ENCODE measurements around the gene JMJD1C. TPM values are rescaled to one million over a fixed set of nuclear protein-coding genes. Genes with fewer than 3 reads are reported as not detected.

The JMJD1C gene
- total RNA-seq, 1 experiment from 2014 or later = 180 TPM

DNA sequence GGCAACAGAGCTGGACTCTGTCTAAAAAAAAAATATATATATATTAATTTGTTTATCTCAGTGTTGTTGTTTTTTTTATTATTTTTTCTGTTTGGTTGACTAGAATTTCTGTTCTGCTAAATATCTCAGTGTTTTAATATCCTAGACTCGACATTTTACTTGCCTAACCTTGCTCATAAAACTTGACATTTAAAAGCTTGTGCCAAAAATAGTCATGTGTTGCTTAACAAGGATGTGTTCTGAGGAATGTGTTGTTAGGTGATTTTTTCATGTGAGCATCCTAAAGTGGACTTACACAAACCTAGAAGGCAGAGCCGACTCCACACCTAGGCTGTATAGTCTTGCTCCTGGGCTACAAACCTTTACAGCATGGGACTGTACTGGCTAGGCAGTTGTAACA is 309.5 kb downstream of the JMJD1C start (continued):
- TF ChIP-seq, protein P1, sequence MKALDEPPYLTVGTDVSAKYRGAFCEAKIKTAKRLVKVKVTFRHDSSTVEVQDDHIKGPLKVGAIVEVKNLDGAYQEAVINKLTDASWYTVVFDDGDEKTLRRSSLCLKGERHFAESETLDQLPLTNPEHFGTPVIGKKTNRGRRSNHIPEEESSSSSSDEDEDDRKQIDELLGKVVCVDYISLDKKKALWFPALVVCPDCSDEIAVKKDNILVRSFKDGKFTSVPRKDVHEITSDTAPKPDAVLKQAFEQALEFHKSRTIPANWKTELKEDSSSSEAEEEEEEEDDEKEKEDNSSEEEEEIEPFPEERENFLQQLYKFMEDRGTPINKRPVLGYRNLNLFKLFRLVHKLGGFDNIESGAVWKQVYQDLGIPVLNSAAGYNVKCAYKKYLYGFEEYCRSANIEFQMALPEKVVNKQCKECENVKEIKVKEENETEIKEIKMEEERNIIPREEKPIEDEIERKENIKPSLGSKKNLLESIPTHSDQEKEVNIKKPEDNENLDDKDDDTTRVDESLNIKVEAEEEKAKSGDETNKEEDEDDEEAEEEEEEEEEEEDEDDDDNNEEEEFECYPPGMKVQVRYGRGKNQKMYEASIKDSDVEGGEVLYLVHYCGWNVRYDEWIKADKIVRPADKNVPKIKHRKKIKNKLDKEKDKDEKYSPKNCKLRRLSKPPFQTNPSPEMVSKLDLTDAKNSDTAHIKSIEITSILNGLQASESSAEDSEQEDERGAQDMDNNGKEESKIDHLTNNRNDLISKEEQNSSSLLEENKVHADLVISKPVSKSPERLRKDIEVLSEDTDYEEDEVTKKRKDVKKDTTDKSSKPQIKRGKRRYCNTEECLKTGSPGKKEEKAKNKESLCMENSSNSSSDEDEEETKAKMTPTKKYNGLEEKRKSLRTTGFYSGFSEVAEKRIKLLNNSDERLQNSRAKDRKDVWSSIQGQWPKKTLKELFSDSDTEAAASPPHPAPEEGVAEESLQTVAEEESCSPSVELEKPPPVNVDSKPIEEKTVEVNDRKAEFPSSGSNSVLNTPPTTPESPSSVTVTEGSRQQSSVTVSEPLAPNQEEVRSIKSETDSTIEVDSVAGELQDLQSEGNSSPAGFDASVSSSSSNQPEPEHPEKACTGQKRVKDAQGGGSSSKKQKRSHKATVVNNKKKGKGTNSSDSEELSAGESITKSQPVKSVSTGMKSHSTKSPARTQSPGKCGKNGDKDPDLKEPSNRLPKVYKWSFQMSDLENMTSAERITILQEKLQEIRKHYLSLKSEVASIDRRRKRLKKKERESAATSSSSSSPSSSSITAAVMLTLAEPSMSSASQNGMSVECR (CRISPR knock-in tag; IDR thresholded peaks at IDR 0.05; ENCODE audit: borderline replicate concordance) = no peak
- no peak for TF ChIP-seq ZNF671 (CRISPR knock-in tag; IDR thresholded peaks at IDR 0.05)
- TF ChIP-seq NR2C2 (CRISPR knock-in tag; IDR thresholded peaks at IDR 0.05) = no peak
- TF ChIP-seq, protein P2, sequence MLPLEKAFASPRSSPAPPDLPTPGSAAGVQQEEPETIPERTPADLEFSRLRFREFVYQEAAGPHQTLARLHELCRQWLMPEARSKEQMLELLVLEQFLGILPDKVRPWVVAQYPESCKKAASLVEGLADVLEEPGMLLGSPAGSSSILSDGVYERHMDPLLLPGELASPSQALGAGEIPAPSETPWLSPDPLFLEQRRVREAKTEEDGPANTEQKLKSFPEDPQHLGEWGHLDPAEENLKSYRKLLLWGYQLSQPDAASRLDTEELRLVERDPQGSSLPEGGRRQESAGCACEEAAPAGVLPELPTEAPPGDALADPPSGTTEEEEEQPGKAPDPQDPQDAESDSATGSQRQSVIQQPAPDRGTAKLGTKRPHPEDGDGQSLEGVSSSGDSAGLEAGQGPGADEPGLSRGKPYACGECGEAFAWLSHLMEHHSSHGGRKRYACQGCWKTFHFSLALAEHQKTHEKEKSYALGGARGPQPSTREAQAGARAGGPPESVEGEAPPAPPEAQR (CRISPR knock-in tag; IDR thresholded peaks at IDR 0.05) = no peak
- TF ChIP-seq CREM (CRISPR knock-in tag; IDR thresholded peaks at IDR 0.05) = no peak
- TF ChIP-seq ETV6 (CRISPR knock-in tag; IDR thresholded peaks at IDR 0.05) = no peak
- TF ChIP-seq, protein P3, sequence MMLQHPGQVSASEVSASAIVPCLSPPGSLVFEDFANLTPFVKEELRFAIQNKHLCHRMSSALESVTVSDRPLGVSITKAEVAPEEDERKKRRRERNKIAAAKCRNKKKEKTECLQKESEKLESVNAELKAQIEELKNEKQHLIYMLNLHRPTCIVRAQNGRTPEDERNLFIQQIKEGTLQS (CRISPR knock-in tag; conservative IDR thresholded peaks at IDR 0.05) = no peak
- TF ChIP-seq, protein P4, sequence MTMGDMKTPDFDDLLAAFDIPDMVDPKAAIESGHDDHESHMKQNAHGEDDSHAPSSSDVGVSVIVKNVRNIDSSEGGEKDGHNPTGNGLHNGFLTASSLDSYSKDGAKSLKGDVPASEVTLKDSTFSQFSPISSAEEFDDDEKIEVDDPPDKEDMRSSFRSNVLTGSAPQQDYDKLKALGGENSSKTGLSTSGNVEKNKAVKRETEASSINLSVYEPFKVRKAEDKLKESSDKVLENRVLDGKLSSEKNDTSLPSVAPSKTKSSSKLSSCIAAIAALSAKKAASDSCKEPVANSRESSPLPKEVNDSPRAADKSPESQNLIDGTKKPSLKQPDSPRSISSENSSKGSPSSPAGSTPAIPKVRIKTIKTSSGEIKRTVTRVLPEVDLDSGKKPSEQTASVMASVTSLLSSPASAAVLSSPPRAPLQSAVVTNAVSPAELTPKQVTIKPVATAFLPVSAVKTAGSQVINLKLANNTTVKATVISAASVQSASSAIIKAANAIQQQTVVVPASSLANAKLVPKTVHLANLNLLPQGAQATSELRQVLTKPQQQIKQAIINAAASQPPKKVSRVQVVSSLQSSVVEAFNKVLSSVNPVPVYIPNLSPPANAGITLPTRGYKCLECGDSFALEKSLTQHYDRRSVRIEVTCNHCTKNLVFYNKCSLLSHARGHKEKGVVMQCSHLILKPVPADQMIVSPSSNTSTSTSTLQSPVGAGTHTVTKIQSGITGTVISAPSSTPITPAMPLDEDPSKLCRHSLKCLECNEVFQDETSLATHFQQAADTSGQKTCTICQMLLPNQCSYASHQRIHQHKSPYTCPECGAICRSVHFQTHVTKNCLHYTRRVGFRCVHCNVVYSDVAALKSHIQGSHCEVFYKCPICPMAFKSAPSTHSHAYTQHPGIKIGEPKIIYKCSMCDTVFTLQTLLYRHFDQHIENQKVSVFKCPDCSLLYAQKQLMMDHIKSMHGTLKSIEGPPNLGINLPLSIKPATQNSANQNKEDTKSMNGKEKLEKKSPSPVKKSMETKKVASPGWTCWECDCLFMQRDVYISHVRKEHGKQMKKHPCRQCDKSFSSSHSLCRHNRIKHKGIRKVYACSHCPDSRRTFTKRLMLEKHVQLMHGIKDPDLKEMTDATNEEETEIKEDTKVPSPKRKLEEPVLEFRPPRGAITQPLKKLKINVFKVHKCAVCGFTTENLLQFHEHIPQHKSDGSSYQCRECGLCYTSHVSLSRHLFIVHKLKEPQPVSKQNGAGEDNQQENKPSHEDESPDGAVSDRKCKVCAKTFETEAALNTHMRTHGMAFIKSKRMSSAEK (CRISPR knock-in tag; IDR thresholded peaks at IDR 0.05; ENCODE audit: borderline replicate concordance) = no peak
- TF ChIP-seq SMAD4 (CRISPR knock-in tag; IDR thresholded peaks at IDR 0.05) = no peak
- TF ChIP-seq, protein P5, sequence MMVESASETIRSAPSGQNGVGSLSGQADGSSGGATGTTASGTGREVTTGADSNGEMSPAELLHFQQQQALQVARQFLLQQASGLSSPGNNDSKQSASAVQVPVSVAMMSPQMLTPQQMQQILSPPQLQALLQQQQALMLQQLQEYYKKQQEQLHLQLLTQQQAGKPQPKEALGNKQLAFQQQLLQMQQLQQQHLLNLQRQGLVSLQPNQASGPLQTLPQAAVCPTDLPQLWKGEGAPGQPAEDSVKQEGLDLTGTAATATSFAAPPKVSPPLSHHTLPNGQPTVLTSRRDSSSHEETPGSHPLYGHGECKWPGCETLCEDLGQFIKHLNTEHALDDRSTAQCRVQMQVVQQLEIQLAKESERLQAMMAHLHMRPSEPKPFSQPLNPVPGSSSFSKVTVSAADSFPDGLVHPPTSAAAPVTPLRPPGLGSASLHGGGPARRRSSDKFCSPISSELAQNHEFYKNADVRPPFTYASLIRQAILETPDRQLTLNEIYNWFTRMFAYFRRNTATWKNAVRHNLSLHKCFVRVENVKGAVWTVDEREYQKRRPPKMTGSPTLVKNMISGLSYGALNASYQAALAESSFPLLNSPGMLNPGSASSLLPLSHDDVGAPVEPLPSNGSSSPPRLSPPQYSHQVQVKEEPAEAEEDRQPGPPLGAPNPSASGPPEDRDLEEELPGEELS (CRISPR knock-in tag; IDR thresholded peaks at IDR 0.05) = no peak
- TF ChIP-seq, protein P6, sequence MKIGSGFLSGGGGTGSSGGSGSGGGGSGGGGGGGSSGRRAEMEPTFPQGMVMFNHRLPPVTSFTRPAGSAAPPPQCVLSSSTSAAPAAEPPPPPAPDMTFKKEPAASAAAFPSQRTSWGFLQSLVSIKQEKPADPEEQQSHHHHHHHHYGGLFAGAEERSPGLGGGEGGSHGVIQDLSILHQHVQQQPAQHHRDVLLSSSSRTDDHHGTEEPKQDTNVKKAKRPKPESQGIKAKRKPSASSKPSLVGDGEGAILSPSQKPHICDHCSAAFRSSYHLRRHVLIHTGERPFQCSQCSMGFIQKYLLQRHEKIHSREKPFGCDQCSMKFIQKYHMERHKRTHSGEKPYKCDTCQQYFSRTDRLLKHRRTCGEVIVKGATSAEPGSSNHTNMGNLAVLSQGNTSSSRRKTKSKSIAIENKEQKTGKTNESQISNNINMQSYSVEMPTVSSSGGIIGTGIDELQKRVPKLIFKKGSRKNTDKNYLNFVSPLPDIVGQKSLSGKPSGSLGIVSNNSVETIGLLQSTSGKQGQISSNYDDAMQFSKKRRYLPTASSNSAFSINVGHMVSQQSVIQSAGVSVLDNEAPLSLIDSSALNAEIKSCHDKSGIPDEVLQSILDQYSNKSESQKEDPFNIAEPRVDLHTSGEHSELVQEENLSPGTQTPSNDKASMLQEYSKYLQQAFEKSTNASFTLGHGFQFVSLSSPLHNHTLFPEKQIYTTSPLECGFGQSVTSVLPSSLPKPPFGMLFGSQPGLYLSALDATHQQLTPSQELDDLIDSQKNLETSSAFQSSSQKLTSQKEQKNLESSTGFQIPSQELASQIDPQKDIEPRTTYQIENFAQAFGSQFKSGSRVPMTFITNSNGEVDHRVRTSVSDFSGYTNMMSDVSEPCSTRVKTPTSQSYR (CRISPR knock-in tag; IDR thresholded peaks at IDR 0.05) = no peak
- TF ChIP-seq, protein P7, sequence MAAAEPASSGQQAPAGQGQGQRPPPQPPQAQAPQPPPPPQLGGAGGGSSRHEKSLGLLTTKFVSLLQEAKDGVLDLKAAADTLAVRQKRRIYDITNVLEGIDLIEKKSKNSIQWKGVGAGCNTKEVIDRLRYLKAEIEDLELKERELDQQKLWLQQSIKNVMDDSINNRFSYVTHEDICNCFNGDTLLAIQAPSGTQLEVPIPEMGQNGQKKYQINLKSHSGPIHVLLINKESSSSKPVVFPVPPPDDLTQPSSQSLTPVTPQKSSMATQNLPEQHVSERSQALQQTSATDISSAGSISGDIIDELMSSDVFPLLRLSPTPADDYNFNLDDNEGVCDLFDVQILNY (CRISPR knock-in tag; IDR thresholded peaks at IDR 0.05) = no peak
- no peak for TF ChIP-seq RELA (CRISPR knock-in tag; IDR thresholded peaks at IDR 0.05; ENCODE audit: borderline replicate concordance)
